Activated CD4-positive, alpha-beta memory T cell treated with anti-CD3 and anti-CD28 coated beads for 36 hours (primary cell): ENCODE measurements around the gene KIAA1586. TPM values are rescaled to one million over a fixed set of nuclear protein-coding genes. Genes with fewer than 3 reads are reported as not detected.
"Not testable (repeated sequence)": the region's sequence is repeated elsewhere in the genome, so short reads cannot be mapped to it uniquely, and the experiment has no call there.

ENCODE experiments used
- CTCF ChIA-PET: fragments of 350-600 bp; sonication (Branson Sonifier 250); formaldehyde crosslinking; loops from one replicate; lab custom pipeline; 2021; ENCODE audit warnings: antibody characterized with exemption, inconsistent platforms; lab: Charles Lee
- POLR2A ChIA-PET: fragments of 350-600 bp; sonication (Branson Sonifier 250); formaldehyde crosslinking; loops from one replicate; lab custom pipeline; 2021; ENCODE audit warnings: antibody characterized with exemption; lab: Charles Lee
- DNase-seq: peaks from one replicate; pipeline ENCODE4 v3.0.0-alpha.2; 2020
- H3K27ac Mint-ChIP-seq: one replicate; pipeline ENCODE4 v1.8.0; 2021; ENCODE audit warnings: mixed read lengths
- H3K27me3 Mint-ChIP-seq: one replicate; pipeline ENCODE4 v1.8.0; 2021; ENCODE audit warnings: mixed read lengths
- H3K36me3 Mint-ChIP-seq: one replicate; pipeline ENCODE4 v1.8.0; 2021; ENCODE audit warnings: mixed read lengths
- H3K4me1 Mint-ChIP-seq: one replicate; pipeline ENCODE4 v1.8.0; 2021; ENCODE audit warnings: low read depth, mixed read lengths
- H3K4me3 Mint-ChIP-seq: one replicate; pipeline ENCODE4 v1.8.0; 2021; ENCODE audit warnings: mild to moderate bottlenecking, mixed read lengths
- H3K9me3 Mint-ChIP-seq: one replicate; pipeline ENCODE4 v1.8.0; 2021; ENCODE audit warnings: mixed read lengths
- intact Hi-C: fragments of 100-400 bp; cut with micrococcal nuclease; formaldehyde crosslinking; loops from one replicate; pipeline ENCODE4 v1.15.1; 2023
- total RNA-seq, 2 experiments: library from RNA; stranded (reverse); gene quantifications; one replicate each; pipeline ENCODE4 v1.2.3, GENCODE V29; 2021

Gene KIAA1586
- total RNA-seq, 2 experiments from 2014 or later, result 13.7 to 15.4 TPM

DNA sequence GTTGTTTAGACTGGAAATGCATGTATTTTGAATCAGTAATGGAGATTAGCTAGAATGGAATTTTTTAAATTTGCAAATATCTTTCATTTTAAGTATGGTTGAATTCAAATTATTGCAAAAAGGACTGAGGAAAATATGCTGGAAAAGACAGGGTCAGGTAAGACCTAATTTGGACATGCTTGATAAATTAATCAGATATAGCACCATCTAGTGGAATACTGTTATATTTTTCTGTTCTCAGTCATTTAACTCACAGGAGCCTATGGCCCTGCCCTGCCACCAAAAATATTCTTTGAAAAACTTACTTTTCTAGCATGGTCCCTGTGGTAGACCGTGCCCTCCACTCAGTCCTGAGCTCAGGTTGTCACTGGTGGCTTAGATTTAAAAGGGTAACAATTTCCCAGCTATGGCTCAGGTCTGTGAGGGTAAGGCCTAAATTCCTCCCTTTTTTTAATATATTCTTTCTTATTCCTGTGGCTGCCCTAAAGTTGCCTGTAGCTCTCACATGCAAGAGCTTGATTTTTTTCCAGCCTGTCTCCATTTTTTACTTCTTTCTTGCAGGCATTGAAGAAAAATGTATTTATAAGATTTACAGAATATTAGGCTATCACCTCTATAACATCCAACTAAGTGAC lies 25.3 kb upstream of the KIAA1586 start:
- DNase-seq, result no peak
- Mint-ChIP-seq H3K4me3 (no peak overlapping the region), H3K36me3 (peaks cover 12% of the 10 kb centered on the region), H3K4me1 (no peaks in the 10 kb centered on the region), H3K9me3 (peaks cover 24% of the 10 kb centered on the region), H3K27me3 (peaks cover 7% of the 10 kb centered on the region), H3K27ac (no peak overlapping the region)
- CTCF ChIA-PET, result interaction anchor here (0.5 to 3.2 kb wide), 14 partner anchors 8 to 296 kb away, joined by 3 to 46 read pairs (median 4); partner anchors contain the start of gene PRIM2
- intact Hi-C loops, result loop anchor here (1.0 to 2.0 kb wide), 2 partner anchors 66 to 117 kb away; partner anchors contain the start of gene BEND6
- POLR2A ChIA-PET, result no interaction called here

DNA sequence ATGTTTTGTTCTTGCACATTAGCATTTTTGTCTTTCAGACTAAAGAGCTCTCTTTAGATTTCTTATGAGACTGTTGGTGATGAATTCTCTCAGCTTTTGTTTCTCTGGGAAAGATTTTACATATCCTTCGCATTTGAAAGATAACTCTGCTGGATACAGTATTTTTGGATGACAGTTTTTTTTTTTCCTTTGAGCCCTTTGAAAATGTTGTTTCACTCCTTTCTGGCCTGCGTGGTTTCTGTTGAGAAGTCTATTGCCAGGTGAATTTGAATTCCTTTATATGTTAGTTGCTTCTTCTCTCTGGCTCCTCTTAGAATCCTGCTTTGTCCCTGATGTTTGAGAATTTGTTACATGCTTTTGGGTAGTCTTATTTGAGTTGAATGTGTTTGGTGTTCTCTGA lies 22.2 kb upstream of the KIAA1586 start:
- no peaks in the 10 kb centered on the region for H3K4me1 Mint-ChIP-seq
- H3K27me3 Mint-ChIP-seq, result peaks cover 12% of the 10 kb centered on the region
- CTCF ChIA-PET, result interaction anchor here (0.8 to 2.1 kb wide), 2 partner anchors 120 to 122 kb away, joined by 4 to 10 read pairs; no protein-coding TSS in a partner anchor
- no peak overlapping the region for H3K27ac Mint-ChIP-seq
- no peak overlapping the region for H3K4me3 Mint-ChIP-seq
- H3K9me3 Mint-ChIP-seq, result peaks cover 24% of the 10 kb centered on the region
- peaks cover 12% of the 10 kb centered on the region for H3K36me3 Mint-ChIP-seq
- no peak for DNase-seq
- POLR2A ChIA-PET, result no interaction called here
- intact Hi-C loops, result no loop called here

DNA sequence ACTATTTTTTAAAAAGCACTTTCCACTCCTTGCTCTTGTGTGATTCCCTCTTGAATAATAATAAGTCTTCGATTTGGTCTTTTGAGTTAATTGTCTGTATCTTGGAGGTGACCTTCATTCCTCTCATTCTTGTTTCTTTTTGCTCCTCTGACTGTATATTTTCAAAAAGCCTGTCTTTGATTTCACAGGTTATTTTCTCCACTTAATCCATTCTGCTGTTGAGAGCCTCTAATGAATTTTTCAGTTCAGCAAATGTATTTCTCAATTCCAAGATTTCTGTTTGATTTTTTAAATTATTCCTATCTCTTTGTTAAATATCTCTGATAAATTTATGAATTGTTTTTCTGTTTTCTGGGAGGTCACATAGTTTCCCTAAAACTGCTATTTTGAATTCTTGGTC lies 21.7 kb upstream of the KIAA1586 start:
- Mint-ChIP-seq H3K27ac (no peak overlapping the region), H3K4me1 (no peaks in the 10 kb centered on the region), H3K9me3 (peaks cover 24% of the 10 kb centered on the region), H3K4me3 (no peak overlapping the region), H3K36me3 (peaks cover 12% of the 10 kb centered on the region), H3K27me3 (peaks cover 12% of the 10 kb centered on the region)
- POLR2A ChIA-PET, result no interaction called here
- intact Hi-C loops, result no loop called here
- CTCF ChIA-PET, result interaction anchor here (2.1 kb wide), 1 partner anchor 122 kb away, joined by 10 read pairs; no protein-coding TSS in a partner anchor
- DNase-seq, result no peak

- H3K4me3 Mint-ChIP-seq, result no peak overlapping the region
- peaks cover 12% of the 10 kb centered on the region for H3K27me3 Mint-ChIP-seq
- no peak for DNase-seq
- H3K36me3 Mint-ChIP-seq, result peaks cover 12% of the 10 kb centered on the region
- intact Hi-C loops, result no loop called here
- peaks cover 24% of the 10 kb centered on the region for H3K9me3 Mint-ChIP-seq
- CTCF ChIA-PET, result interaction anchor here (1.4 kb wide), 1 partner anchor 125 kb away, joined by 3 read pairs; no protein-coding TSS in a partner anchor
- H3K27ac Mint-ChIP-seq, result no peak overlapping the region
- POLR2A ChIA-PET, result interaction anchor here (0.6 kb wide), 1 partner anchor 213 kb away, joined by 3 read pairs; no protein-coding TSS in a partner anchor
- no peaks in the 10 kb centered on the region for H3K4me1 Mint-ChIP-seq
These were observed 20.5 kb upstream of the KIAA1586 start for GRCh38 chr6:57026001-57026400.

GRCh38 chr6:57027301-57027700 lies 19.2 kb upstream of the KIAA1586 start:
- peaks cover 24% of the 10 kb centered on the region for H3K9me3 Mint-ChIP-seq
- no peak overlapping the region for H3K4me3 Mint-ChIP-seq
- no peaks in the 10 kb centered on the region for H3K4me1 Mint-ChIP-seq
- intact Hi-C loops, result no loop called here
- H3K27me3 Mint-ChIP-seq, result peaks cover 12% of the 10 kb centered on the region
- H3K27ac Mint-ChIP-seq, result no peak overlapping the region
- CTCF ChIA-PET, result no interaction called here
- POLR2A ChIA-PET, result no interaction called here
- H3K36me3 Mint-ChIP-seq, result peaks cover 12% of the 10 kb centered on the region
- no peak for DNase-seq

GRCh38 chr6:57029213-57029612 lies 17.3 kb upstream of the KIAA1586 start:
- no peak overlapping the region for H3K27ac Mint-ChIP-seq
- peaks cover 12% of the 10 kb centered on the region for H3K27me3 Mint-ChIP-seq
- H3K9me3 Mint-ChIP-seq, result peaks cover 16% of the 10 kb centered on the region
- H3K4me3 Mint-ChIP-seq, result no peak overlapping the region
- CTCF ChIA-PET, result interaction anchor here (1.7 kb wide), 1 partner anchor 8 kb away, joined by 5 read pairs; no protein-coding TSS in a partner anchor
- H3K36me3 Mint-ChIP-seq, result peaks cover 12% of the 10 kb centered on the region
- intact Hi-C loops, result no loop called here
- POLR2A ChIA-PET, result no interaction called here
- no peaks in the 10 kb centered on the region for H3K4me1 Mint-ChIP-seq
- no peak for DNase-seq

DNA sequence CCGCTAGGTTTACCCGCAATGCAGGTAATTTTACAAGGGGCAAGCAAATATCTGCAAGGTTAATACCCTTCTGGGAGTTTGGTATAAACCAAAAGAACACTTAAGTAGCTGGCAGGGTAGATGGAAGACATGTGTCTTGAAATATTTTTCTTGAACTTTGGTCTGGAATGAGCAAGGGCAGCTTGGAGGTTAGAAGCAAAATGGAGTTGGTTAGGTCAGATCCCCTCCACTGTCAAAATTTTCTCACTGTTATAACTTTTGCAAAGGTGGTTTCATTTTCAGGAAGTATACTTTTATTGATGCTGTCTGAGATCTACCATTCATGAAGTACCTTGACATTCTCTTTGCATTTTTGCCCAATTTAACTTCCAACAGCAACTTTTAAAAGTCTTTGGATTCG lies 13.3 kb upstream of the KIAA1586 start:
- DNase-seq, result no peak
- Mint-ChIP-seq H3K4me1 (no peaks in the 10 kb centered on the region), H3K4me3 (no peak overlapping the region), H3K27me3 (peaks cover 17% of the 10 kb centered on the region), H3K36me3 (no peaks in the 10 kb centered on the region), H3K9me3 (no peaks in the 10 kb centered on the region), H3K27ac (no peak overlapping the region)
- CTCF ChIA-PET, result no interaction called here
- POLR2A ChIA-PET, result no interaction called here
- intact Hi-C loops, result no loop called here

DNA sequence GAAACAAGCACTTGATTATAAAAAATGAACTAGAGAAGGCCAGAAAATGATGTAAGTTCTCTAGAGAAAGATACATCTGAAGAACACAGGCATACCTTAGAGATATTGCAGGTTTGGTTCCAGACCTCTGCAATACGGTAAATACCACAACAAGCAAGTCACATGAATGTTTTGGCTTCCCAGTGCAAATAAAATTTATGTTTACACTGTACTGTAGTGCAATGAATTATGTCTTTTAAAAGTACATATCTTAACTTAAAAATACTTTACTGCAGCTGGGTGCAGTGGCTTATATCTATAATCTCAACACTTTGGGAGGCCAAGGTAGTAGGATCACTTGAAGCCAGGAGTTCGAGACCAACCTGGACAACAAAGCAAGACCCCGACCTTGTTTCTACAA lies 10.9 kb upstream of the KIAA1586 start:
- H3K4me3 Mint-ChIP-seq, result no peak overlapping the region
- H3K27ac Mint-ChIP-seq, result no peak overlapping the region
- H3K36me3 Mint-ChIP-seq, result no peaks in the 10 kb centered on the region
- intact Hi-C loops, result no loop called here
- ChIA-PET POLR2A (no interaction called here), CTCF (interaction anchor here (1.0 to 1.5 kb wide), 2 partner anchors 133 to 282 kb away, joined by 4 to 6 read pairs; partner anchors contain the start of gene PRIM2)
- no peak for DNase-seq
- H3K27me3 Mint-ChIP-seq, result peaks cover 23% of the 10 kb centered on the region
- no peaks in the 10 kb centered on the region for H3K9me3 Mint-ChIP-seq
- no peaks in the 10 kb centered on the region for H3K4me1 Mint-ChIP-seq

DNA sequence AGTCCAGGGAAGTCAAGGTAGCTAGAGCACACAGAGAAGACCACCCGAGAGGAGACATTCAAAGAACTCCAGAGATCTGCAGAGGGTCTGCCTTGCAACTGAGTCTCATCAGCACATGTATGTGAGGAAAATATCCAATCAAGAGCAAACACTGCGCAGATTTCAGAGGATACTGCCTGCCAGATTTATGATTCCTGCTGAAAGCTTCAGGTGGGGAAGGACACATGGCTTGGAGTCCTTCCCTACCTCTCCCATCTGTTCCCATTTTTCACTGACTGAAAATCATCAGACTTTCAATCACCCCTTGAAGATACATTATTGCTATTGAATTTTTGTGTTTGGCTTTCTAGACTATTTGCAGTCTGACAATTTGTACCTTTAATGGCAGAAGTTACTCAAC lies 7.6 kb upstream of the KIAA1586 start:
- H3K4me3 Mint-ChIP-seq, result no peak overlapping the region
- DNase-seq, result no peak
- H3K27ac Mint-ChIP-seq, result no peak overlapping the region
- H3K27me3 Mint-ChIP-seq, result peaks cover 38% of the 10 kb centered on the region
- ChIA-PET POLR2A (no interaction called here), CTCF (interaction anchor here (0.6 to 1.6 kb wide), 2 partner anchors 135 to 891 kb away, joined by 4 to 5 read pairs; no protein-coding TSS in a partner anchor)
- no peaks in the 10 kb centered on the region for H3K4me1 Mint-ChIP-seq
- no peaks in the 10 kb centered on the region for H3K9me3 Mint-ChIP-seq
- intact Hi-C loops, result no loop called here
- no peaks in the 10 kb centered on the region for H3K36me3 Mint-ChIP-seq

GRCh38 chr6:57040011-57040410 lies 6.5 kb upstream of the KIAA1586 start:
- DNase-seq, result no peak
- Mint-ChIP-seq H3K36me3 (no peaks in the 10 kb centered on the region), H3K4me3 (no peak overlapping the region), H3K4me1 (no peaks in the 10 kb centered on the region), H3K27me3 (peaks cover 41% of the 10 kb centered on the region), H3K9me3 (no peaks in the 10 kb centered on the region), H3K27ac (no peak overlapping the region)
- POLR2A ChIA-PET, result no interaction called here
- intact Hi-C loops, result no loop called here
- CTCF ChIA-PET, result interaction anchor here (1.6 kb wide), 1 partner anchor 136 kb away, joined by 5 read pairs; no protein-coding TSS in a partner anchor

GRCh38 chr6:57044061-57044460 lies 2.4 kb upstream of the KIAA1586 start:
- H3K4me1 Mint-ChIP-seq, result peaks cover 14% of the 10 kb centered on the region
- intact Hi-C loops, H3K27ac Mint-ChIP-seq, H3K9me3 Mint-ChIP-seq, H3K4me3 Mint-ChIP-seq, DNase-seq, POLR2A ChIA-PET, H3K36me3 Mint-ChIP-seq: not testable (repeated sequence)
- H3K27me3 Mint-ChIP-seq, result peaks cover 27% of the 10 kb centered on the region
- CTCF ChIA-PET, result interaction anchor here (1.1 kb wide), 1 partner anchor 273 kb away, joined by 3 read pairs; the partner anchor contains the start of gene PRIM2

GRCh38 chr6:57044568-57044967 lies 1.9 kb upstream of the KIAA1586 start:
- Mint-ChIP-seq H3K27ac (no peak overlapping the region), H3K4me3 (no peak overlapping the region), H3K4me1 (peaks cover 18% of the 10 kb centered on the region), H3K9me3 (no peaks in the 10 kb centered on the region), H3K27me3 (peaks cover 25% of the 10 kb centered on the region), H3K36me3 (peaks cover 12% of the 10 kb centered on the region)
- CTCF ChIA-PET, result interaction anchor here (1.1 kb wide), 1 partner anchor 272 kb away, joined by 3 read pairs; the partner anchor contains the start of gene PRIM2
- POLR2A ChIA-PET, result no interaction called here
- DNase-seq, result no peak
- intact Hi-C loops, result no loop called here
